Loucy (cell line): ENCODE results near the gene HEATR5A.

Experiments used
- CTCF ChIP-seq: fragments of 200-600 bp; sonication (generic); conservative IDR thresholded peaks from 2 replicates; pipeline ENCODE4 v1.5.1; 2014; ENCODE audit warnings: mild to moderate bottlenecking, antibody characterized with exemption, low read length
- EZH2phosphoT487 ChIP-seq: fragments of 200-600 bp; IDR thresholded peaks from 2 replicates; pipeline ENCODE4 v1.6.1; 2018; ENCODE audit warnings: antibody characterized with exemption, mild to moderate bottlenecking, moderate library complexity, borderline replicate concordance

DNA sequence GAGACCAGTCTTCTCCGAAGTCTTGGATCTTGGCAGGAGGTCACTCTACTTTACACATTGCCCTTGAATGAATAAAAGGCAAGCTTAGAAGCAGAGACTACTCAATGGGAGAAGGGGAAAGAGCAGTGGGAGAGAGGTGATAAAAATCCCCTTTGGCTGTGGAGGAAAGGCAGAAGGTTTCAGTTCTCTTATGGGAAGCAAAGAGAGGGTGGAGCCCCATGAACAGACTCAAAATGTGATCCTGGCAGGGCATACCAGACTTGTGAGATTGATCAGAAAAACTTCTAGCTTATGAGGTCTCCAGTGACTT is 163.2 kb downstream of the HEATR5A start:
- TF ChIP-seq CTCF (no peak), EZH2phosphoT487 (no peak)
